ENCODE measurements around the gene TEAD4.

- no peak for TF ChIP-seq GATA2 (IDR thresholded peaks at IDR 0.05; ENCODE audit: low read depth, low read length)
- TF ChIP-seq GATA3 (IDR thresholded peaks at IDR 0.05; ENCODE audit: low read depth, low read length), result no peak
Observed at GRCh38 chr12:2923057-2923456, 36.1 kb upstream of the TEAD4 start.
